ENCODE results near the gene GFI1. TPM values are rescaled to one million over a fixed set of nuclear protein-coding genes. Genes with fewer than 3 reads are reported as not detected.

GFI1 gene
- total RNA-seq, 1 experiment from 2014 or later: 0.52 TPM

DNA sequence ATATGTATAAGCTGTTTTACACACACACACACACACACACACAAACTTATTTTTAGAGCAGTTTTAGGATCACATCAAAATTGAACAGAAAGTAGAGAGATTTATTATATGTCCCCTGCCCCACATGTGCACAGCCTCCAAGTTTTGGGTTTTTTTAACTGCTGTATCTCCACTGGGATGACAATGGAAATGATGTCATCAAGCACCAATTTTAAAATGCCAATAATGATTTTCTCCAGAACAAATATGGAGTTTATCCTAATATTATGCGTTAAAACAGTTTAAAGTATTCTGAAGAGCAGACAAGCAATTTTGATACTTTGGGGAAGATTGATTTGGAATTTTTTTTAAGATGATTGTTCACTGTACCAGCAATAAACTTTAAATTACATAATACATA is 56.7 kb downstream of the GFI1 start:
- intact Hi-C loops (cut with micrococcal nuclease; ENCODE audit: unreplicated experiment): no loop called here
- no peak for DNase-seq (ENCODE audit: low spot score)
- BruUV-seq (replicated peaks): no TSS peak
- Histone ChIP-seq H3K9me3 (ENCODE audit: low read depth, low read length, poor library complexity, severe bottlenecking) (no peaks in the 10 kb centered on the region), H3K4me3 (ENCODE audit: low read depth, low read length, poor library complexity, severe bottlenecking) (no peak overlapping the region), H3K27me3 (replicated peaks; ENCODE audit: insufficient read depth, low read depth, low read length, poor library complexity) (no peaks in the 10 kb centered on the region), H3K36me3 (ENCODE audit: insufficient read depth, low read length, poor library complexity, severe bottlenecking) (no peaks in the 10 kb centered on the region), H3K4me1 (ENCODE audit: insufficient read depth, low read length, poor library complexity, severe bottlenecking) (no peaks in the 10 kb centered on the region), H3K27ac (ENCODE audit: low read depth, low read length, poor library complexity, severe bottlenecking) (no peak overlapping the region)
- TF ChIP-seq EZH2 (IDR thresholded peaks at IDR 0.05; ENCODE audit: borderline replicate concordance, low read depth, low read length, poor library complexity, severe bottlenecking): no peak
- TF ChIP-seq, protein P1, sequence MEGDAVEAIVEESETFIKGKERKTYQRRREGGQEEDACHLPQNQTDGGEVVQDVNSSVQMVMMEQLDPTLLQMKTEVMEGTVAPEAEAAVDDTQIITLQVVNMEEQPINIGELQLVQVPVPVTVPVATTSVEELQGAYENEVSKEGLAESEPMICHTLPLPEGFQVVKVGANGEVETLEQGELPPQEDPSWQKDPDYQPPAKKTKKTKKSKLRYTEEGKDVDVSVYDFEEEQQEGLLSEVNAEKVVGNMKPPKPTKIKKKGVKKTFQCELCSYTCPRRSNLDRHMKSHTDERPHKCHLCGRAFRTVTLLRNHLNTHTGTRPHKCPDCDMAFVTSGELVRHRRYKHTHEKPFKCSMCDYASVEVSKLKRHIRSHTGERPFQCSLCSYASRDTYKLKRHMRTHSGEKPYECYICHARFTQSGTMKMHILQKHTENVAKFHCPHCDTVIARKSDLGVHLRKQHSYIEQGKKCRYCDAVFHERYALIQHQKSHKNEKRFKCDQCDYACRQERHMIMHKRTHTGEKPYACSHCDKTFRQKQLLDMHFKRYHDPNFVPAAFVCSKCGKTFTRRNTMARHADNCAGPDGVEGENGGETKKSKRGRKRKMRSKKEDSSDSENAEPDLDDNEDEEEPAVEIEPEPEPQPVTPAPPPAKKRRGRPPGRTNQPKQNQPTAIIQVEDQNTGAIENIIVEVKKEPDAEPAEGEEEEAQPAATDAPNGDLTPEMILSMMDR (conservative IDR thresholded peaks at IDR 0.05; ENCODE audit: low read depth, low read length): no peak
- ChIA-PET POLR2A (ENCODE audit: low non-redundant PET) (no interaction called here), CTCF (no interaction called here)

GRCh38 chr1:92425617-92426016 is 61.1 kb downstream of the GFI1 start:
- no TSS peak for BruUV-seq (replicated peaks)
- Histone ChIP-seq H3K9me3 (ENCODE audit: low read depth, low read length, poor library complexity, severe bottlenecking) (no peaks in the 10 kb centered on the region), H3K36me3 (ENCODE audit: insufficient read depth, low read length, poor library complexity, severe bottlenecking) (no peaks in the 10 kb centered on the region), H3K27me3 (replicated peaks; ENCODE audit: insufficient read depth, low read depth, low read length, poor library complexity) (no peaks in the 10 kb centered on the region), H3K4me1 (ENCODE audit: insufficient read depth, low read length, poor library complexity, severe bottlenecking) (no peaks in the 10 kb centered on the region), H3K4me3 (ENCODE audit: low read depth, low read length, poor library complexity, severe bottlenecking) (no peak overlapping the region), H3K27ac (ENCODE audit: low read depth, low read length, poor library complexity, severe bottlenecking) (no peak overlapping the region)
- DNase-seq (ENCODE audit: low spot score): no peak
- ChIA-PET POLR2A (ENCODE audit: low non-redundant PET) (no interaction called here), CTCF (interaction anchor here (0.7 kb wide), 1 partner anchor 25 kb away, joined by 3 read pairs; no protein-coding TSS in a partner anchor)
- TF ChIP-seq, protein P1 (conservative IDR thresholded peaks at IDR 0.05; ENCODE audit: low read depth, low read length): no peak
- no peak for TF ChIP-seq EZH2 (IDR thresholded peaks at IDR 0.05; ENCODE audit: borderline replicate concordance, low read depth, low read length, poor library complexity, severe bottlenecking)
- intact Hi-C loops (cut with micrococcal nuclease; ENCODE audit: unreplicated experiment): no loop called here

Other genes starting within 250 kb of the GFI1 start
- gene GLMN, start 187.9 kb downstream of the GFI1 start, total RNA-seq (2021): 25.6 and 27.3 TPM in 2 replicates
- 31.8 and 31.9 TPM in 2 replicates for gene RPAP2, start 187.9 kb downstream of the GFI1 start, total RNA-seq (2021)